GM10248 (cell line): ENCODE results near the gene BATF3.
A peak's percentile ranks its signal among the peaks of the same experiment; 100 is the strongest.

Experiments used
- CTCF ChIA-PET: fragments of 300-600 bp; sonication (Branson Sonifier 250); formaldehyde crosslinking; extraction: SDS; loops from one replicate; lab custom pipeline; 2021; ENCODE audit warnings: antibody characterized with exemption; lab: Yijun Ruan, JAX
- POLR2A ChIA-PET: fragments of 350-650 bp; sonication (Branson Sonifier 250); formaldehyde crosslinking; extraction: SDS; loops from one replicate; lab custom pipeline; 2020; ENCODE audit warnings: antibody characterized with exemption; lab: Yijun Ruan, JAX
- DNase-seq: peaks from one replicate; pipeline ENCODE4 v3.0.0; 2012; ENCODE audit errors: extremely low spot score
- CTCF ChIP-seq: IDR thresholded peaks from 2 replicates; pipeline ENCODE4 v1.5.1; 2012; ENCODE audit warnings: mild to moderate bottlenecking, low read depth; ENCODE audit errors: extremely low read depth, missing control alignments, control extremely low read depth

Gene BATF3

GRCh38 chr1:212700223-212700891 is 717 bp upstream of the BATF3 start:
- no peak for TF ChIP-seq CTCF
- ChIA-PET CTCF (interaction anchor here (1.1 to 2.7 kb wide), 9 partner anchors 22 to 296 kb away, joined by 3 to 14 read pairs (median 5); no protein-coding TSS in a partner anchor), POLR2A (interaction anchor here (1.5 kb wide), 1 partner anchor 91 kb away, joined by 3 read pairs; the partner anchor contains the start of genes NSL1 and TATDN3)
- peak; percentile 70 for DNase-seq

- DNase-seq, result peak; percentile 79
- POLR2A ChIA-PET, result no interaction called here
Measured at GRCh38 chr1:212699104-212699624, 476 bp downstream of the BATF3 start.

GRCh38 chr1:212698467-212699103 is 1.1 kb downstream of the BATF3 start:
- TF ChIP-seq CTCF, result peak; percentile 36
- ChIA-PET CTCF (interaction anchor here (1.2 to 3.7 kb wide), 12 partner anchors 8 to 221 kb away, joined by 3 to 23 read pairs (median 4); partner anchors contain the start of genes NSL1 and TATDN3), POLR2A (no interaction called here)
- no peak for DNase-seq

More at GRCh38 chr1:212699104-212699624, 476 bp downstream of the BATF3 start:
- TF ChIP-seq CTCF, result peak; percentile 69
- CTCF ChIA-PET, result interaction anchor here (0.8 to 3.7 kb wide), 8 partner anchors 12 to 222 kb away, joined by 3 to 23 read pairs (median 6); no protein-coding TSS in a partner anchor

GRCh38 chr1:212696721-212697331 is 2.8 kb downstream of the BATF3 start:
- POLR2A ChIA-PET, result no interaction called here
- DNase-seq, result no peak
- CTCF ChIA-PET, result interaction anchor here (1.1 to 3.7 kb wide), 11 partner anchors 10 to 298 kb away, joined by 3 to 23 read pairs (median 4); partner anchors contain the start of genes NSL1 and TATDN3
- no peak for TF ChIP-seq CTCF

- no peak for TF ChIP-seq CTCF
- ChIA-PET CTCF (interaction anchor here (0.9 to 2.1 kb wide), 8 partner anchors 8 to 57 kb away, joined by 3 to 7 read pairs (median 3); no protein-coding TSS in a partner anchor), POLR2A (no interaction called here)
- DNase-seq, result no peak
Measured at GRCh38 chr1:212692774-212693644, 6.6 kb downstream of the BATF3 start.
